ENCODE measurements around the gene ZBTB26.
"Not testable (repeated sequence)": the region's sequence is repeated elsewhere in the genome, so short reads cannot be mapped to it uniquely, and the experiment has no call there.

The ZBTB26 gene

DNA sequence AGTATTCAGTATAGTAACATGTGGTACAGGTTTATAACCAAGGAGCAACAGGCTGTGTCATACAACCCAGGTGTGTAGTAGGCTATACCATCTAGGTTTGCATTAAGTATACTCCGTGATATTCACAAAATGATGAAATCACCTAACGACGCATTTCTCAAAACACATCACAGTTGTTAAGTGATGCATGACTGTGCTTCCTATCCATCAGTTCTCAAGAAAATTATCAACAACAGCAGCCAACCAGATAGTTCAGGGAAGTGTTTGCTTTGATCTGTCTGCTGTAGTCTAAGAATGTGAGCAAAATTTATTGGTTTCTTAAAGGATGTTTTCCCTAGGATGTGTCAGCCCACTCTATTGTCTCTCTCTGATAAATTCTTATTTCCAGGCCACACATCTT is 7.4 kb downstream of the ZBTB26 start:
- DNase-seq (ENCODE audit: low read depth in 2 of 2) = no peak

DNA sequence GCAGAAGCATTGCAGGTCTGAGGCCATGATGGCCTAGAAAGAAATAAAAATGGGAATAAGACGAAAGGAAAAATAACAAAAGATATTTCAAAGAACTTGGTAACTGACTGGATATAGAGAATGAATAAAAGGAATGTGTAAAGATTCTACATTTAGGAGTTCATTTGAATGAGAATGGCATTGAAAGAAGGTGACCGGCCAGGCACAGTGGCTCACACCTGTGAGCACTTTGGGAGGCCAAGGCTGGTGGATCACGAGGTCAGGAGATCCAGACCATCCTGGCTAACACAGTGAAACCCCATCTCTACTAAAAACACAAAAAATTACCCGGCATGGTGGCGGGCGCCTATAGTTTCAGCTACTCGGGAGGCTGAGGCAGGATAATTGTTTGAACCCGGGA is 8.6 kb downstream of the ZBTB26 start:
- DNase-seq (ENCODE audit: low read depth in 2 of 2) = no peak

DNA sequence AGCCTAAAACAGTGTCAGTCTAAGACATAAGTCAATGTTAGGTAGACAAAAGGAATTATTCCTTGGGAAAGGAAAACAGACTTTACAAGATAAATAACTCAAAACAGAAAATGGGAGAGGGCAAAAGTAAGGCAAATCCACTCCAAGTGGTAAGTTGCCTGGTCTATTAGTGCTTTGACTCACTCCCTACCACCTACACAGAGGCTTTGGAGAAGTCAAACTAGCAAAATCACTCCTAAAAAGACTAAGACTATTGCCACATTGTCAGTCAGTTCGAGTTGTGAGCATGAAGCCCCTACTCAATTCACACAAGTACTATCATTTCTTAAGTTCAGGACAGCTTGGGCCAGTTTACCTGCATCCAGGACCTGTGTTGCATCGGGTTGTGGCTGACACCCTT is 13.0 kb downstream of the ZBTB26 start:
- no peak for DNase-seq (ENCODE audit: low read depth in 2 of 2)

DNA sequence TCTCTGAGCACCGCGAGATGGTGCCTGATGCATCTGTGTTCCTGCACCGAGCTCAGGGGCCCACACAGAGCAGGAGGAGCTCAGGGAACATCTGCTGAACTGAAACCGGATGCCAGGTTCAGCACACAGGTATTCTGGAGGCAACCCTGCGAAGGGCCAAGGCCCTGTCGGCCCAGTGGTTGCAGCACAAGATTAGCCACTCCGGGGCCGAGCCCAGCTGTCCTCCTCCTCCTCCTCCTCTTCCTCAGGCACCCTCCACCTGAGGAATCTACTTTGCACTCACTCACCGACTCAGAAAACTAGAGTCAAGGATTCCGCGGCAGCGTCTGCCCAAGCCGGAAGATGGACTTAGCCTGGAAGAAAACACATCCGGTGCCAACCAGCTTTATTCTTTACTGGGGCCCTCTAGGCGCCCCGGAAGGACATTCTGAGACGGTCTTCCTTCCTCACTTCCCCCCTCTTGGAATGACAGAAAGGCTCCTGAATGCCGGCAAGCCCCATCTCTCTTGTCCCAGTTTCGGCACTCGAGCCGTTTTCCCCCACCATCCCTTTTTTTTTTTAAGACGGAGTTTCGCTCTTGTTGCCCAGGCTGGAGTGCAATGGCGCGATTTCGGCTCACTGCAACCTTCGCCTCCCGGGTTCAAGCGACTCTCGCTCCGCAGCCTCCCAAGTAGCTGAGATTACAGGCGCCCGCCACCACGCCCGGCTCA is 18.2 kb downstream of the ZBTB26 start, which contains the start of gene ZBTB6:
Gene ZBTB6 (minus strand): TSS at position 360 of the 710 bp plus-strand sequence. CDS start 1,251 bp downstream, outside the sequence.
- peak; percentile 30 to 36 for DNase-seq (ENCODE audit: low read depth in 2 of 2)

DNA sequence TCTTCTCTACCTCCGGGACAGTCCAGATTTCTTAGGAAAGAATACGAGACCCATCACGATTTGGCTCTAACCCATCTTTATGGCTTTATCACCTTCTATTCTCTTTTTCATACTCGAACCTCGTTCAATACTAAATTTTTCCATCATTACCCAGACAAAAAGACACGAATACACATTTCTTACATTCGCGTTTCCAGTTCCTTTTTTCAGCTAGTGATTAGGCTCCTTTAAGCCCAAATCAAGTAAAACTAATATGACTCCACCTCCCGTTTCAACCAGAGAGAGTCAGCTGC is 18.7 kb downstream of the ZBTB26 start:
- DNase-seq (ENCODE audit: low read depth in 2 of 2) = no peak

DNA sequence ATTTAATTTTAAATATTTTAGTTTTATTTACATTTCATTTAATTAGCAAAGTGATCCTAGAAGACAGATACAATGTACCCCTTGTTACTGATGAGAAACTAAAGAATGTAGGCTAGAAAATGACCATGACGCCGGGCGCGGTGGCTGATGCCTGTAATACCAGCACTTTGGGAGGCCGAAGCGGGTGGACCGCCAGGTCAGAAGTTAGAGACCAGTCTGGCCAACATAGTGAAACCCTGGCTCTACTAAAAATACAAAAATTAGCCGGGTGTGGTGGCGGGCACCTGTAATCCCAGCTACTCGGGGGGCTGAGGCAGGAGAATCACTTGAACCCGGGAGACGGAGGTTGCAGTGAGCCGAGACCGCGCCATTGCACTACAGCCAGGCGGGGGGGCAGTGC is 25.2 kb downstream of the ZBTB26 start:
- DNase-seq (ENCODE audit: low read depth in 2 of 2) = not testable (repeated sequence)

DNA sequence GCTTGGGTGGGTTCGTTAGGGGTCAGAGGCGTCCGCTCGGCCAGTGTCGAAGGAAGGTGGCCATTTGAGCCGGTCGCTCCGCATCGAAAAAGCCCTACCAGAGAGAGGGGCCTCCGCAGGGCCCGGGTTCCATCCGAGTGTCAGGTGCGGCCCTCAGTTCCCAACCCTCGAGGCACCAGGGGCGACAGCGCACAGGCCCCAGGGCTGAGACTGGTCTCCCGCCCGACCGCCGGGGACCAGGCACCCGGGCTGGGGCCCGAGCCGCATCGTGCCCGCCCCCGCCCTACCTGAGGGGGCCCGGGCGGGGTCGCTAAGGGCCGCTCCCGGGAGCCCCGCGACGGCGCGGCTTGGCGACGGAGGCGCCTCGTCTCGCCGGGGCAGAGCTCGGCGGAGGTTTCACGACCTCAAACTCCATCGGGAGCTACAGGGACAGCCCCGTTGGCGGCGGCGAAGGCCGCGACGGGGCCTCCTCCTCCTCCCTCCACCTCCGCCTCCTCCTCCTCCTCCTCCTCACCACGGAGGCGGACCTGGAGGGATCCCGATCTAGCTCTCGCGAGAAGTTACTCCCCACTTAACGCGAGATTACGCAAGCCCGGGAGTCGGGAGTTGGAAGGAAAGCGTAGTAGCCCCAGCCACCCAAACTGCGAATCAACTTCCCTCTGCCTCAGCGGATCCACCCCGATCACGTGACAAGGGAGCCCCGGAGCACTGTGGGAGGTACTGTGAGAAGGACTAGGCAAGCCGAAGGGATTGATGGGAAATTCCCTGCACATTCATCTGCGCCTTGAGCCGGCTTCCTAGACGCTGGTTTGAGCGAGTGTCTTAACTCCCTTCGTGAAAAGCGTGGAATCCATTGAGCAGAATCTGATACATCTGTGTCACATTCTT is 26.2 kb downstream of the ZBTB26 start, which contains the start of gene RC3H2:
Gene RC3H2 (minus strand): TSS at position 537 of the 888 bp plus-strand sequence. CDS start 7,850 bp downstream, outside the sequence.
- peak; percentile 90 to 96 for DNase-seq (ENCODE audit: low read depth in 2 of 2)

DNA sequence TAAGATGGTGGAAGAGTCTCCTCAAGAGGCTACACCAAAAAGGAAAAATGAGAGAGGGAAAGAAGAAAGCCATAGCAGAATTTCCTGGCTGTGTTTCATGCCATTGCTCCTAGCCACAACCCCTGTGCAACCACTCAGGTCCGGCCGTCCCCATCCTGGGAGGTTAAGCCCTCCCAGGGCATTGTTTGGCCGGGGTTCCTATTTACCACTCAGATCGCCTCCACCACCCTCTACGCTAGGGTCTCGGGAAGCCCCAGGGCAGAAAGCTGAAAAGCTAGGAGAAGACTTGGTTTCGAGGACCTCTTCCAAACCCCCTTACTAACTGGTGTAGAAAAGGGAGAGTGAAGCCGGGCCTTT is 26.9 kb downstream of the ZBTB26 start:
- peak in 1 of 2 donors; percentile 5 for DNase-seq (ENCODE audit: low read depth in 2 of 2)

DNA sequence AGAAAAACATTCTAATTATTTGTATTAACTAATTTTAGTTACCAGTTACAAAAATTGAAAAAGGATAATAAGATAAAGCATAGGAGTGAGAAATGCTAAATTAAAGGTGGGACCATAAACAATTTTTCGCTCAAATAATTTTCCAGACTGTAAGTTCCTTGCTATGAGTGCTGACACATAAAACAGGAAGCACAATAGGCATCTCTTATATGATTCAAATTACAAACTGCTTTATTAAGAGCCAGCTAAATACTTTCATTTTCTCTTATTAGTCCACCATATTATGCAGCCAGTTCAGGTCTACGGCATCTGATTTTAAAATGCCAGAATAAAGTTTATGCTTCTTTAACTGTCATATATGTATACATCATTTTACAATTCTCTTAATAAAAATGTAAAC is 30.5 kb downstream of the ZBTB26 start:
- no peak for DNase-seq (ENCODE audit: low read depth in 2 of 2)

DNA sequence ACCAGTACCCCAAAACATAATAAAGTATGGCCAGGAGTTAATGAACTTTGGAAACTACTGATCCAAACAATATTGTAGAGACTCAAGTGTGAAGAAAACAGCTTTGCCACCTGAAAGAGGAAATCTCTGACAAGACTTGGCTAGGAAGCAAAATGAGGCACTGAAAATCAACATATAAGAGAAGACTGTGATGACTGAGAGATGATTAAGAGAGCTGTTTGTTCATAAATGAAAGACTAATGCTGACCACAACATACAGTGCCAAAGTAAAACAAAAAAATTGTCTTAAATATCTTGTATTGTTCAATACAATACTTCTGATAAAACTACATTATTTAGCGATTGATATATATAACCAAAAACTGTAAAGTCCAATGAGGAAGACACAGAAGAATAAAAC is 33.3 kb downstream of the ZBTB26 start:
- no peak for DNase-seq (ENCODE audit: low read depth in 2 of 2)

DNA sequence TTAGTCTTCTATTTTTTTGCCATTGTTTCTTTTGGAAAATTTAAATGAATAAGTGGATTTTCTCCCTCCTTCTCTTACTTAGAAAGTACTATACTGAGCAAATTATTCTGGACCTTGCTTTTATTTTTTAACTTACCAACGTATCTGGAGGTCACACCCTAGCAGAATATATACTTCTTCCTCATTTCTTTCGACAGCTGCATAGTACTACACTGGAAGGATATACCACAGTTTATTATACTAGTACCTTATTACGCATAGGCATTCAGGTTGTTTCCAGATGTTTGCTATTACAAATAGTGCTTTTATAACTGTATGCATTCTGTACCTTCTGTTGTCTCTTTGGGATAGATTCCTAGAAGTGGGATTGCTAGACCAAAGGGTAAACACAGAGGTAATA is 42.8 kb downstream of the ZBTB26 start:
- DNase-seq (ENCODE audit: low read depth in 2 of 2) = no peak

DNA sequence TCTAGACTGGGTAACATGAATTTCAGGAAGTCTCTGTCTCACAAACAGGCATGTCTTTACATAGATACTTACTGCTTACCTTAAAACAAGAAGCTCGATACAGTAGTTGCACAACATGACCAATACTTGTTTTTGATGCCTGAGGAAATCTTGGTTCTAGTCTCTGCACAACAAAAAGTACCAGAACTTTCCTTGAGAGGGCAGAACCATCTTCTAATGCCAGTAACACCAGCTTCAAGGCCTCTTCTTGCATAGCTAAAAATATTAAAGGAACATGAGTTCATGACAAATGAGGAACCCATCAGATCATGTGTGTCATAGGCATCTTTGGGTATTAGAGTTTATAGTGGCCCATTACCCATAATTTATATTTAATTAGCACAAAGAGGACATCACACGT is 48.2 kb downstream of the ZBTB26 start:
- no peak for DNase-seq (ENCODE audit: low read depth in 2 of 2)

DNA sequence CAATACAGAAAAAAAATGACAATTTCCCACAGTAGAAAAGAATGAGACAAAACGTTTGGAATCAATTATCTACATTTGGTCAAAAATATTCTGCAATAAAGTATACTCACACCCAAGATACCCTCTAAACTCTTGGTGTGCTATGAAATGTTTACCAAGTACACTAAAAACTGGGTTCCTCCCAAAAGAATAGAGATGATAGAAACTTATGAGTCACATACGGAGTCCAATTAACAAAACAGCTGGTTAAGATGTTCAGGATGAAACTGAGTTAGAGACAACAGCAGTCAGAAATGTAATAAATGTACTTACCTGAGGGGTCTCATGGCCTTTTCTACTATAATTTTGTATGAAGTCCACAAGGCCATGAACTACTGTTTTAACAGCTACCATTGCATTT is 51.9 kb downstream of the ZBTB26 start:
- DNase-seq (ENCODE audit: low read depth in 2 of 2) = no peak

DNA sequence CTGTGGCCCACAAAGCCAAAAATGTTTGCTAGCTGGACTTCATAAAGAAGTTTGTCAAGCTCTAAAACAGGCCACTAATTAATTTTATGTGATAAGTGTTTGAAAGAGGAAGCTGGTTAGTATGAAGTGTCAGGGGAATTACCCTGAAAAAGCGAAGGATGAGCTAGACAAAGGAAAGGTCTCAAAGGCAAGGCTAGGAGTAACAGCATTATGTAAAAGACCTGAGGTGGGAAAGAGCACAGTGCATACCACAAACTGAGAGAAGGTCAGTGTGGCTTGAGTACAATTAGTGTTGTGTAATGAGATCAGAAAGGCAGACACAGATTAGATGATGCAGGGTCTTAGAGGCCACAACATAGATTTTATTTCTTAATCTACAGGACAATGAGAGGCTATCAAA is 55.8 kb downstream of the ZBTB26 start:
- DNase-seq (ENCODE audit: low read depth in 2 of 2) = no peak

DNA sequence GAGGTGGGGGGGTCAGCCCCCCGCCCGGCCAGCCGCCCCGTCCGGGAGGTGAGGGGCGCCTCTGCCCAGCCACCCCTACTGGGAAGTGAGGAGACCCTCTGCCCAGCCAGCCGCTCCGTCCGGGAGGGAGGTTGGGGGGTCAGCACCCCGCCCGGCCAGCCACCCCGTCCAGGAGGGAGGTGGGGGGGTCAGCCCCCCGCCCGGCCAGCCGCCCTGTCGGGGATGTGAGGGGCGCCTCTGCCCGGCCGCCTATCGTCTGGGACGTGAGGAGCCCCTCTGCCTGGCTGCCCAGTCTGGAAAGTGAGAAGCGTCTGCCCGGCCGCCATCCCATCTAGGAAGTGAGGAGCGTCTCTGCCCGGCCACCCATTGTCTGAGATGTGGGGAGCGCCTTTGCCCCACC is 64.0 kb downstream of the ZBTB26 start:
- not testable (repeated sequence) for DNase-seq (ENCODE audit: low read depth in 2 of 2)

DNA sequence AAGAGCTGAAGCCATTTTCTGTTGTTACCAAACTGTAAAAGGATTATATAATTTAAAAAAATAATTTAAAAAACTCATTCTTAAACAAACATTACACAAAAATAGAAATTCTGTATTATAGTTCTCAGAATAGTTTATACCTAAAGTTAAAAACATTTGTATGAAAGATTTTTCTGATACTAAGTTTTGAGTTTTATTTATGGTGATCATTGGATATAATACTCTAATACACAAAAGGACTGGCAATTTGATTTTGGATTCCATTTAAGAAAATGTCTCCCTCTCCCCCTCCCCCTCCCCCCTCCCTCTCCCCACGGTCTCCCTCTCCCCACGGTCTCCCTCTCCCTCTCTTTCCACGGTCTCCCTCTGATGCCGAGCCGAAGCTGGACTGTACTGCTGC is 65.2 kb downstream of the ZBTB26 start:
- DNase-seq (ENCODE audit: low read depth in 2 of 2) = no peak
